Mesendoderm (in vitro differentiated cells): Measurements from ENCODE around the gene PHOSPHO2.

Experiments used
- DNase-seq: peaks from one replicate; pipeline ENCODE4 v3.0.0; 2013
- H2AK5ac ChIP-seq: 2 replicates; pipeline ENCODE4 v1.6.1; 2013; ENCODE audit warnings: low read length, inconsistent platforms
- H2BK120ac ChIP-seq: 2 replicates; pipeline ENCODE4 v1.6.1; 2013; ENCODE audit warnings: low read depth, mild to moderate bottlenecking, low read length, moderate library complexity, mixed read lengths
- H2BK15ac ChIP-seq: replicated peaks from 2 replicates; pipeline ENCODE4 v1.6.1; 2013; ENCODE audit warnings: low read depth, mild to moderate bottlenecking, moderate library complexity
- H2BK5ac ChIP-seq: 2 replicates; pipeline ENCODE4 v1.6.1; 2013; ENCODE audit warnings: low read length, inconsistent platforms
- H3K18ac ChIP-seq: 2 replicates; pipeline ENCODE4 v1.6.1; 2013; ENCODE audit warnings: mild to moderate bottlenecking, low read length, mixed read lengths
- H3K23ac ChIP-seq: one replicate; pipeline ENCODE4 v1.6.1; 2013; ENCODE audit warnings: low read length
- H3K27ac ChIP-seq: 2 replicates; pipeline ENCODE4 v1.5.1; 2013; ENCODE audit warnings: low read depth, mild to moderate bottlenecking, inconsistent platforms, low read length, moderate library complexity
- H3K27me3 ChIP-seq: 2 replicates; pipeline ENCODE4 v1.6.1; 2013; ENCODE audit warnings: low read length, control low read depth, mild to moderate bottlenecking, inconsistent platforms; ENCODE audit not compliant: insufficient read depth, poor library complexity
- H3K36me3 ChIP-seq: 2 replicates; pipeline ENCODE4 v1.6.1; 2013; ENCODE audit warnings: low read length, inconsistent platforms; ENCODE audit not compliant: control insufficient read depth, insufficient read depth
- H3K4ac ChIP-seq: one replicate; pipeline ENCODE4 v1.6.1; 2013; ENCODE audit warnings: low read depth, mild to moderate bottlenecking, low read length, moderate library complexity
- H3K4me1 ChIP-seq: 2 replicates; pipeline ENCODE4 v1.6.1; 2013; ENCODE audit warnings: low read depth, low read length, inconsistent platforms; ENCODE audit not compliant: control insufficient read depth
- H3K4me2 ChIP-seq: 2 replicates; pipeline ENCODE4 v1.6.1; 2013; ENCODE audit warnings: low read length
- H3K4me3 ChIP-seq: 2 replicates; pipeline ENCODE4 v1.5.1; 2013; ENCODE audit warnings: mild to moderate bottlenecking, low read length
- H3K56ac ChIP-seq: one replicate; pipeline ENCODE4 v1.6.1; 2013; ENCODE audit warnings: low read length
- H3K79me1 ChIP-seq: 2 replicates; pipeline ENCODE4 v1.6.1; 2013; ENCODE audit warnings: low read length, inconsistent platforms
- H3K79me2 ChIP-seq: 2 replicates; pipeline ENCODE4 v1.6.1; 2013; ENCODE audit warnings: mild to moderate bottlenecking, low read length; ENCODE audit not compliant: control insufficient read depth, insufficient read depth
- H3K9ac ChIP-seq: 2 replicates; pipeline ENCODE4 v1.6.1; 2013; ENCODE audit warnings: low read length, inconsistent platforms
- H4K5ac ChIP-seq: one replicate; pipeline ENCODE4 v1.6.1; 2013; ENCODE audit warnings: low read length
- H4K8ac ChIP-seq: one replicate; pipeline ENCODE4 v1.6.1; 2013; ENCODE audit warnings: low read depth, mild to moderate bottlenecking, control low read depth, low read length, moderate library complexity
- WGBS: extraction: QIAGEN DNeasy Blood & Tissue Kit; methylation state at CpG from one replicate; pipeline ENCODE4 v1.1.7; 2013; ENCODE audit warnings: low lambda C conversion rate, missing lambda C conversion rate; ENCODE audit not compliant: insufficient coverage; ENCODE audit errors: extremely low coverage; 5-methylcytosine and 5-hydroxymethylcytosine counted together

Gene PHOSPHO2

DNA sequence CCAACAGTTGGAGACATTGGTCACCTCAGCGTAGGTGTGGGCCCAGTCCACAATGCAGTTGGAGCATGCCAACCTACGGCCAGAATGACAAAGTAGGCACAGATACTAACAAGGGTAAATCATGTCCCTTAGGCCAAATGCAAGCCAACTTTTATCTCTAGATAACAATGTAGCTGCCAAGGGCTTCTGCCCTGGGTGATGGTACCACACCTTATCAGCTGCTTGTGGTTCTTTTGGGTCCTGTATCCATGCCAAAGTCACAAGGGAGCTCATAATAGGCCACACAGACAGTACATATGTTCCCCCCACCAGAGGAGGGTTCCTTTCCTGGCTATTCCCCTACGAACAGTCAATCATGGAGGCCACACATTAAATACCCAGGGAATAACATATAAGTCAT, 19.1 kb downstream of the PHOSPHO2 start:
- Histone ChIP-seq H2AK5ac (no peak overlapping the region), H2BK15ac (no peak overlapping the region), H3K36me3 (no peaks in the 10 kb centered on the region), H3K18ac (no peak overlapping the region), H3K79me2 (no peaks in the 10 kb centered on the region), H3K4ac (no peak overlapping the region), H3K56ac (no peak overlapping the region), H3K79me1 (no peaks in the 10 kb centered on the region), H2BK5ac (no peak overlapping the region), H3K27ac (no peak overlapping the region), H2BK120ac (no peak overlapping the region), H3K23ac (no peak overlapping the region), H3K4me1 (no peaks in the 10 kb centered on the region), H3K9ac (no peak overlapping the region), H3K4me3 (no peak overlapping the region), H3K4me2 (no peak overlapping the region), H3K27me3 (no peaks in the 10 kb centered on the region), H4K8ac (no peak overlapping the region), H4K5ac (no peak overlapping the region)
- no CpG with 5 or more reads among the region's 3 CpGs for WGBS
- DNase-seq, result no peak

- Histone ChIP-seq H4K5ac (no peak overlapping the region), H3K79me2 (no peaks in the 10 kb centered on the region), H2BK5ac (no peak overlapping the region), H3K4me3 (no peak overlapping the region), H3K79me1 (no peaks in the 10 kb centered on the region), H3K18ac (no peak overlapping the region), H2BK120ac (no peak overlapping the region), H2AK5ac (no peak overlapping the region), H3K9ac (no peak overlapping the region), H3K4ac (no peak overlapping the region), H3K56ac (no peak overlapping the region), H3K4me1 (no peaks in the 10 kb centered on the region), H3K27me3 (no peaks in the 10 kb centered on the region), H4K8ac (no peak overlapping the region), H2BK15ac (no peak overlapping the region), H3K36me3 (no peaks in the 10 kb centered on the region), H3K27ac (no peak overlapping the region), H3K4me2 (no peak overlapping the region), H3K23ac (no peak overlapping the region)
- no peak for DNase-seq
- WGBS, result no CpG with 5 or more reads among the region's 6 CpGs
Observed at GRCh38 chr2:169714699-169715098, 20.4 kb downstream of the PHOSPHO2 start.

GRCh38 chr2:169715379-169716237, 21.3 kb downstream of the PHOSPHO2 start:
- Histone ChIP-seq H3K27ac (no peak overlapping the region), H2AK5ac (no peak overlapping the region), H2BK120ac (no peak overlapping the region), H3K18ac (no peak overlapping the region), H2BK5ac (no peak overlapping the region), H3K79me2 (no peaks in the 10 kb centered on the region), H3K4ac (no peak overlapping the region), H3K79me1 (no peaks in the 10 kb centered on the region), H3K23ac (no peak overlapping the region), H2BK15ac (no peak overlapping the region), H3K9ac (no peak overlapping the region), H3K4me2 (no peak overlapping the region), H4K5ac (no peak overlapping the region), H3K36me3 (no peaks in the 10 kb centered on the region), H4K8ac (no peak overlapping the region), H3K4me1 (no peaks in the 10 kb centered on the region), H3K27me3 (no peaks in the 10 kb centered on the region), H3K56ac (no peak overlapping the region), H3K4me3 (no peak overlapping the region)
- DNase-seq, result no peak
- WGBS, result no CpG with 5 or more reads among the region's 17 CpGs

GRCh38 chr2:169716238-169716886, 22.1 kb downstream of the PHOSPHO2 start:
- Histone ChIP-seq H3K79me2 (no peaks in the 10 kb centered on the region), H3K4me1 (no peaks in the 10 kb centered on the region), H2AK5ac (no peak overlapping the region), H3K27me3 (no peaks in the 10 kb centered on the region), H3K4ac (no peak overlapping the region), H2BK5ac (no peak overlapping the region), H2BK120ac (no peak overlapping the region), H3K4me3 (no peak overlapping the region), H3K27ac (no peak overlapping the region), H4K5ac (no peak overlapping the region), H3K36me3 (no peaks in the 10 kb centered on the region), H3K23ac (no peak overlapping the region), H4K8ac (no peak overlapping the region), H2BK15ac (no peak overlapping the region), H3K79me1 (no peaks in the 10 kb centered on the region), H3K56ac (no peak overlapping the region), H3K4me2 (no peak overlapping the region), H3K18ac (no peak overlapping the region), H3K9ac (no peak overlapping the region)
- no peak for DNase-seq
- no CpG with 5 or more reads among the region's 12 CpGs for WGBS

DNA sequence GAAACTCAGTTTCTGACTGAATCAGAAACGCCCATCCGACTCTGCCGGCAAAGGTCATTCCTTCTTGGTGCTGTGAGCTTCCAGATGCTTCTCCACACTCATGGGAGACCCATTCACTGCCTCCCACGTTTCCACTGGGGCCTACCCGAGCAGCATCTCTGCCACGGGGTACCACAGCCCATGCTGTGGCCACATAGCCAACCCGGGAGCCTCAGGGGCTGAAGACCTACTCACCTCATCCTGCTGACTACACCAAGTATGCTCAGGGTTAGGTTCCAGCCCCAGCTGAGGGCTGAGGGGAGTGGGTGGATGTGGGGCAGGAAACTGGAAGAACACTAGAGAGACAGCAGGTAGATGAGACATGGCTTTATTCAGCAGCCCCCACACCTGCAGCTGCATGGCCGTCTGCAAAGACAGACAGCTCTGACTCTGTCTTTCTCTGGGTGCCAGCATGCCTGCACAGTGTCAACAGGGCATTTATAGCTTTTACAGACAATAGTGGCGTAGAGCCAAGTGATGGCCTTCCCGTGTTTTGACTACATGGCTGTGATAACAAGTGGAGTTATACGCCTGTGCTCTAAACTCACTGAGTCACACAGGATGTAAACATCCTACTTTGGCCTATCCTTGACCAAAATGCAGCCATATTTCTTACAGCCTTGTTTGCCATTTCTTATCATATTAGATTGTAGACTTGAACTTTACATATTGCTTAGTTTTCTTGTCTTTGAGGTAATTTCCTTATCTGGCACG, 22.8 kb downstream of the PHOSPHO2 start:
- H3K79me1 ChIP-seq, result no peaks in the 10 kb centered on the region
- H3K18ac ChIP-seq, result no peak overlapping the region
- H2BK120ac ChIP-seq, result no peak overlapping the region
- no peak overlapping the region for H3K4ac ChIP-seq
- H3K56ac ChIP-seq, result no peak overlapping the region
- H3K27me3 ChIP-seq, result no peaks in the 10 kb centered on the region
- no peaks in the 10 kb centered on the region for H3K79me2 ChIP-seq
- H2AK5ac ChIP-seq, result no peak overlapping the region
- WGBS, result no CpG with 5 or more reads among the region's 12 CpGs
- H3K27ac ChIP-seq, result no peak overlapping the region
- no peaks in the 10 kb centered on the region for H3K36me3 ChIP-seq
- no peak overlapping the region for H3K23ac ChIP-seq
- no peak overlapping the region for H3K9ac ChIP-seq
- H4K8ac ChIP-seq, result no peak overlapping the region
- no peaks in the 10 kb centered on the region for H3K4me1 ChIP-seq
- no peak for DNase-seq
- no peak overlapping the region for H3K4me3 ChIP-seq
- no peak overlapping the region for H3K4me2 ChIP-seq
- H2BK15ac ChIP-seq, result no peak overlapping the region
- H2BK5ac ChIP-seq, result no peak overlapping the region
- no peak overlapping the region for H4K5ac ChIP-seq
